ENCODE measurements around the gene SETBP1. TPM values are rescaled to one million over a fixed set of nuclear protein-coding genes. Genes with fewer than 3 reads are reported as not detected.
A peak's percentile ranks its signal among the peaks of the same experiment; 100 is the strongest.

The SETBP1 gene
- polyA plus RNA-seq, 3 donors from 2014 or later: 1.2 to 4.3 TPM; not detected in 1

- Mint-ChIP-seq H3K4me1 (peaks cover 14 to 25% of the 10 kb centered on the region in 2 donors), H3K27me3 (ENCODE audit: low read depth in 3 of 3) (peaks cover 0 to 2% (median 0%) of the 10 kb centered on the region in 3 donors), H3K27ac (peak overlapping the region in 1 of 6 donors; percentile 14), H3K9me3 (peaks cover 0 to 14% (median 4%) of the 10 kb centered on the region in 6 donors), H3K36me3 (peaks cover 3 to 12% (median 4%) of the 10 kb centered on the region in 3 donors), H3K4me3 (no peak overlapping the region)
- DNase-seq: no peak
Observed at GRCh38 chr18:44934901-44935300, 254.2 kb downstream of the SETBP1 start.

- DNase-seq: no peak
- H3K36me3 Mint-ChIP-seq: peaks cover 3 to 12% (median 4%) of the 10 kb centered on the region in 3 donors
- peaks cover 14 to 28% of the 10 kb centered on the region in 2 donors for H3K4me1 Mint-ChIP-seq
- peaks cover 0 to 14% (median 4%) of the 10 kb centered on the region in 6 donors for H3K9me3 Mint-ChIP-seq
- peaks cover 0 to 2% (median 0%) of the 10 kb centered on the region in 3 donors for H3K27me3 Mint-ChIP-seq (ENCODE audit: low read depth in 3 of 3)
- H3K27ac Mint-ChIP-seq: no peak overlapping the region
- no peak overlapping the region for H3K4me3 Mint-ChIP-seq
Observed at GRCh38 chr18:44935455-44935854, 254.8 kb downstream of the SETBP1 start.

GRCh38 chr18:44936485-44936884 is 255.8 kb downstream of the SETBP1 start:
- peaks cover 3 to 12% (median 4%) of the 10 kb centered on the region in 3 donors for H3K36me3 Mint-ChIP-seq
- no peak overlapping the region for H3K4me3 Mint-ChIP-seq
- no peak for DNase-seq
- peaks cover 0 to 2% (median 0%) of the 10 kb centered on the region in 3 donors for H3K27me3 Mint-ChIP-seq (ENCODE audit: low read depth in 3 of 3)
- peaks cover 0 to 13% (median 2%) of the 10 kb centered on the region in 6 donors for H3K9me3 Mint-ChIP-seq
- peaks cover 12 to 28% of the 10 kb centered on the region in 2 donors for H3K4me1 Mint-ChIP-seq
- H3K27ac Mint-ChIP-seq: peak overlapping the region in 1 of 6 donors; percentile 30

- H3K27me3 Mint-ChIP-seq (ENCODE audit: low read depth in 3 of 3): no peaks in the 10 kb centered on the region
- DNase-seq: no peak
- H3K27ac Mint-ChIP-seq: no peak overlapping the region
- peaks cover 0 to 3% (median 0%) of the 10 kb centered on the region in 6 donors for H3K9me3 Mint-ChIP-seq
- H3K4me1 Mint-ChIP-seq: peaks cover 4 to 19% of the 10 kb centered on the region in 2 donors
- H3K36me3 Mint-ChIP-seq: no peaks in the 10 kb centered on the region
- H3K4me3 Mint-ChIP-seq: no peak overlapping the region
Observed at GRCh38 chr18:44937960-44938719, 257.5 kb downstream of the SETBP1 start.

- Mint-ChIP-seq H3K4me3 (no peak overlapping the region), H3K36me3 (no peaks in the 10 kb centered on the region), H3K9me3 (no peaks in the 10 kb centered on the region), H3K4me1 (peaks cover 2 to 23% of the 10 kb centered on the region in 2 donors), H3K27me3 (ENCODE audit: low read depth in 3 of 3) (no peaks in the 10 kb centered on the region), H3K27ac (peak overlapping the region in 1 of 6 donors; percentile 23)
- no peak for DNase-seq
Observed at GRCh38 chr18:44938720-44939665, 258.3 kb downstream of the SETBP1 start.

GRCh38 chr18:44941516-44941915 is 260.8 kb downstream of the SETBP1 start:
- no peaks in the 10 kb centered on the region for H3K27me3 Mint-ChIP-seq (ENCODE audit: low read depth in 3 of 3)
- DNase-seq: no peak
- H3K36me3 Mint-ChIP-seq: no peaks in the 10 kb centered on the region
- no peaks in the 10 kb centered on the region for H3K9me3 Mint-ChIP-seq
- peaks cover 2 to 27% of the 10 kb centered on the region in 2 donors for H3K4me1 Mint-ChIP-seq
- peak overlapping the region in 1 of 5 donors; percentile 5 for H3K4me3 Mint-ChIP-seq
- H3K27ac Mint-ChIP-seq: peak overlapping the region in 1 of 6 donors; percentile 70

- Mint-ChIP-seq H3K9me3 (no peaks in the 10 kb centered on the region), H3K4me3 (no peak overlapping the region), H3K27me3 (ENCODE audit: low read depth in 3 of 3) (no peaks in the 10 kb centered on the region), H3K4me1 (peaks cover 2 to 27% of the 10 kb centered on the region in 2 donors), H3K27ac (no peak overlapping the region), H3K36me3 (no peaks in the 10 kb centered on the region)
- no peak for DNase-seq
Observed at GRCh38 chr18:44942073-44942472, 261.4 kb downstream of the SETBP1 start.

GRCh38 chr18:44943311-44943881 is 262.7 kb downstream of the SETBP1 start:
- no peak for DNase-seq
- no peak overlapping the region for H3K4me3 Mint-ChIP-seq
- H3K36me3 Mint-ChIP-seq: no peaks in the 10 kb centered on the region
- H3K27ac Mint-ChIP-seq: no peak overlapping the region
- peaks cover 4 to 27% of the 10 kb centered on the region in 2 donors for H3K4me1 Mint-ChIP-seq
- H3K9me3 Mint-ChIP-seq: no peaks in the 10 kb centered on the region
- H3K27me3 Mint-ChIP-seq (ENCODE audit: low read depth in 3 of 3): no peaks in the 10 kb centered on the region

- Mint-ChIP-seq H3K4me1 (peaks cover 4 to 27% of the 10 kb centered on the region in 2 donors), H3K36me3 (peaks cover 0 to 7% (median 2%) of the 10 kb centered on the region in 3 donors), H3K27ac (no peak overlapping the region), H3K27me3 (ENCODE audit: low read depth in 3 of 3) (no peaks in the 10 kb centered on the region), H3K9me3 (no peaks in the 10 kb centered on the region), H3K4me3 (no peak overlapping the region)
- DNase-seq: no peak
Observed at GRCh38 chr18:44944461-44944860, 263.8 kb downstream of the SETBP1 start.

GRCh38 chr18:44945888-44946401 is 265.3 kb downstream of the SETBP1 start:
- no peak for DNase-seq
- Mint-ChIP-seq H3K9me3 (no peaks in the 10 kb centered on the region), H3K27me3 (ENCODE audit: low read depth in 3 of 3) (peaks cover 0 to 3% (median 0%) of the 10 kb centered on the region in 3 donors), H3K4me3 (no peak overlapping the region), H3K36me3 (peaks cover 12 to 22% (median 17%) of the 10 kb centered on the region in 3 donors), H3K27ac (peak overlapping the region in 1 of 6 donors; percentile 23), H3K4me1 (peaks cover 4 to 18% of the 10 kb centered on the region in 2 donors)

GRCh38 chr18:44946529-44947113 is 265.9 kb downstream of the SETBP1 start:
- H3K4me3 Mint-ChIP-seq: no peak overlapping the region
- peak overlapping the region in 1 of 6 donors; percentile 13 for H3K27ac Mint-ChIP-seq
- H3K27me3 Mint-ChIP-seq (ENCODE audit: low read depth in 3 of 3): peaks cover 0 to 3% (median 0%) of the 10 kb centered on the region in 3 donors
- no peak for DNase-seq
- H3K4me1 Mint-ChIP-seq: peaks cover 2 to 12% of the 10 kb centered on the region in 2 donors
- no peaks in the 10 kb centered on the region for H3K9me3 Mint-ChIP-seq
- H3K36me3 Mint-ChIP-seq: peaks cover 16 to 26% (median 24%) of the 10 kb centered on the region in 3 donors

GRCh38 chr18:44949967-44950366 is 269.3 kb downstream of the SETBP1 start:
- Mint-ChIP-seq H3K27me3 (ENCODE audit: low read depth in 3 of 3) (peaks cover 0 to 3% (median 0%) of the 10 kb centered on the region in 3 donors), H3K27ac (no peak overlapping the region), H3K4me3 (no peak overlapping the region), H3K4me1 (peaks cover 0 to 2% of the 10 kb centered on the region in 2 donors), H3K9me3 (no peaks in the 10 kb centered on the region), H3K36me3 (peaks cover 31 to 46% (median 34%) of the 10 kb centered on the region in 3 donors)
- no peak for DNase-seq

- Mint-ChIP-seq H3K4me3 (no peak overlapping the region), H3K36me3 (peaks cover 31 to 51% (median 40%) of the 10 kb centered on the region in 3 donors), H3K9me3 (no peaks in the 10 kb centered on the region), H3K27ac (no peak overlapping the region), H3K27me3 (ENCODE audit: low read depth in 3 of 3) (peaks cover 0 to 3% (median 0%) of the 10 kb centered on the region in 3 donors), H3K4me1 (peaks cover 0 to 2% of the 10 kb centered on the region in 2 donors)
- no peak for DNase-seq
Observed at GRCh38 chr18:44950685-44951195, 270.1 kb downstream of the SETBP1 start.

All from immature natural killer cell (primary cell).